MM.1S (cell line): ENCODE results near the gene CTNNA3.
"Not testable (repeated sequence)": the region's sequence is repeated elsewhere in the genome, so short reads cannot be mapped to it uniquely, and the experiment has no call there.

Source experiments
- CTCF ChIP-seq: fragments of 300-600 bp; sonication (generic); IDR thresholded peaks from 2 replicates; pipeline ENCODE4 v1.5.1; 2016; ENCODE audit warnings: antibody characterized with exemption, low read length, mixed read lengths
- EZH2 ChIP-seq: fragments of 300-600 bp; sonication (generic); optimal IDR thresholded peaks from 2 replicates; pipeline ENCODE3; 2017; ENCODE audit warnings: low read depth, mild to moderate bottlenecking, antibody characterized with exemption, low read length, mixed read lengths

- TF ChIP-seq EZH2, CTCF: not testable (repeated sequence)
Observed at GRCh38 chr10:67207923-67208322, 488.1 kb downstream of the CTNNA3 start.
